NCI-H82 treated with DMSO at 0.1 percent for 48 hours (cell line): ENCODE data around the gene ARHGAP30.
"Not testable (repeated sequence)": the region's sequence is repeated elsewhere in the genome, so short reads cannot be mapped to it uniquely, and the experiment has no call there.

Source experiments
- DNase-seq: peaks from one replicate; lab custom pipeline; 2025; ENCODE audit not compliant: unreplicated experiment; lab: John Stamatoyannopoulos, UW

The ARHGAP30 gene

DNA sequence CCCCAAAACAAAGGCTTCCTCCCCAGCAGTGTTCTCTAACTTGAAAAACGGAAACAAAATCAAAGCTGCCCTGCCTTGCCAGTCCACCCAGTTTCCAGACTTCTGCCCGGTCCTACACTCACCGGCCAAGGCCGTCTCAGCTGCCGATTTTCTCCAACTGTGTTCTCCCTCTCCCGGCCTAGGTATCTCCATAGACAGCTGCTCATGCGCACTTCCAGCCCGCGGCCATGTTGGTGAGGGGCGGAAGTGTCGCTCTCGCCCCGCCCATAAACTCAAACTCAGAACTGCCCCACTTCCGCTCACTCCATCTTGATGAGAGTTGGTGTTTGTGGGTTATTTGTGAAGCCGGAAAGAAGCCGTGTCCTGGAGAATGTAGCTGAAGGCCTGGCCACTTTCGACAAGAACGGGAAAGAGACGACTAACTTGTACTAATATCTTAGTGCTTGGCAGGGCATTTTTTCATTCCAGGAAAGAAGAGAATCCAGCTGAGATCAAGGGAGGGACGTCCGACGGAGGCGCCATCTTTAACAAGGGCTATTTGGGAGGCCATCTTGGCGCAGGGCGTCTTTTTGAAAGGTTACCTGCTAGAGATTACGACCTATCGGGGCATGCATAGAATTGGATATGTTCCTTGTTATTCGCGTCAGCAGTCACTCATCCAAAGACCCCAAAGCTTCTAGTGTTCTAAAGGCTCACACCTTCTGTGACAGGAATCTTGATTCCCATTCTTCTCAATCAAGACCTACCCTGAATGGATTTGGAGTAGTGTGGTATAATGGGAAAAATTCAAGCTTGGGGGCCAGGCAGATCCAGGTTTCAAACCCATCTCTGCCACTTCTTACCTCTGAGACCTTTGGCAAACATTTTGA lies 23.7 kb downstream of the ARHGAP30 start, which contains the start of gene USF1:
USF1 (minus strand) TSS at position 242 of the 869 bp plus-strand sequence. CDS start 2,702 bp downstream, outside the sequence.
- peak; percentile 94 for DNase-seq

- peak; percentile 82 for DNase-seq
These were observed 24.6 kb downstream of the ARHGAP30 start for GRCh38 chr1:161044908-161045735.

GRCh38 chr1:161044535-161044907 lies 25.2 kb downstream of the ARHGAP30 start:
- no peak for DNase-seq

- no peak for DNase-seq
These were observed 30.1 kb downstream of the ARHGAP30 start for GRCh38 chr1:161039546-161039945.

DNA sequence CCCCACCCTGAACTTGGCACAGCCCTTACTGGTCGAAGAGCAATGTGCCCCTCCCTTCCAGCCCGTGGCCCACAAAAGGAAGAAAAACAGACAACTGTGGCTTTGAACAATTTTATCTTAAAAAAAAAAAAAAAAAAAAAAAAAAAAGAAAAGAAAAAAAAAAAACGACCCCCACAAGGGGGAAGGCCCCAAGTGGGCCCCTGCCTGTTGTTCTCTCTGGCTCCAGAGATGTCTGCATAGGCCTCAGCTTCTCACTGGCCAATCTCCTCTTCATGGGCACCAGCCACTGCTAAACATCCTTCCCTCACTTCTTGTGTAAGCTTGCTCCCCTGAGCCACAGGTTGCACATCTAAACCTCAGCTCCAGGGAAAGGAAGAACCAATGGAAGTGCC lies 30.5 kb downstream of the ARHGAP30 start:
- no peak for DNase-seq

GRCh38 chr1:161038523-161039153 lies 31.1 kb downstream of the ARHGAP30 start, which contains the start of gene TSTD1:
Gene TSTD1, minus strand, starts transcription at chr1:161038964. Its CDS starts 75 bp downstream, at chr1:161038889.
- DNase-seq: no peak

DNA sequence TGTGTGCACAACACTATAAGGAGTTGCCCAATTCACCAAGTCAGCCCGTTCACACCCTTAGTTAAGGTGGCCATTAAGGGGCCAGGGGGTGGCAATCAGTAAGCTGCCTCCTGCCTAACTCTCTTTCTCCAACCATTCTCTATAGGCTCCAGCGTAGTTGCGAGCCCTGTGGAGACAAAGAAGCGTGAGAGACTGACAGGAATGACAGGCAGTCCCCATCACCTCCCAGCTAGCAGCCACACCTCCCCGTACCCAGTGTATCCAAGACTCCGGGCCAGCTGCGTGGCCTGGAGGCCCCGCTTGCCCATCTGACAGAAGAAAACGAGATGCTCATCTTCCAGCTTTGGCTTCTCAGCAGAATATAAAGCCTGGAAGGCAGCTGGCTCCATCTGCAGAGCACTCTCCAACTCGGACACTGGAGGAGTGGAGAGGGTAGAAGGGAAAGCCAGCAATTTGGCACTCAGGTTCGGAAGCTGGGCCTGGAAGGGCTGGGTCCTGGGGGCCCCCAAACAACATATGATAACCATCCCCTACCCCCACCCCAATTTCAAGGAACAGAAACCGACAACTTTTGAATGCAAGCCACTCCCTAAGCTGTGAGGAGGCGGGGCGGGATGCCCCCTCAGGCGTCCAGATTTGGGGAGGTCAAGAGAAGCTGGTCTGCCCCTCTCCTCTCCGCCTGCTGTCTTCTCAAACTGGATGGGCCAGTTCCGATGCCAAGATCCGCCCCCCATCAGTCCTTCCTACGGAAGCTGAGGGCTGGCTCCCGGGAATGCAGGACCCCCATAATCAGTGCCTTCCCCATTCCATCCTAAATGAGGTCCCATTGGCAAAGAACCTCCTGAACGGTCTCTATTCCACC lies 31.8 kb downstream of the ARHGAP30 start:
- no peak for DNase-seq

DNA sequence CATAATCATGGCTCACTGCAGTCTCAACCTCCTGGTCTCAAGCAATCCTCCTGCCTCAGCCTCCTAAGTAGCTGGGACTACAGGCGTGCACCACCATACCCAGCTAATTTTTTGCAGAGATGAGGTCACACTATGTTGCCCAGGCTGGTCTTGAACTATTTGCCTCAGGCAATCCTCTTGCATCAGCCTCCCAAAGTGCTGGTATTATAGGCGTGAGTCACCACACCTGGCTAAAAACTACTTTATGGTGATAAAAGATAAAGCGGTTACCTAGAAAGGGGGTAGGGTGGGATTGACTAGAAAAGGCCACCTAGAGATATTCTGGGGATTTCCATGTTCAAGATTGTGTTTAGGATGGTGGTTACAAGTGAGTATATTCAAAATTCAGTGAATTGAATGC lies 35.9 kb downstream of the ARHGAP30 start:
- DNase-seq: no peak

DNA sequence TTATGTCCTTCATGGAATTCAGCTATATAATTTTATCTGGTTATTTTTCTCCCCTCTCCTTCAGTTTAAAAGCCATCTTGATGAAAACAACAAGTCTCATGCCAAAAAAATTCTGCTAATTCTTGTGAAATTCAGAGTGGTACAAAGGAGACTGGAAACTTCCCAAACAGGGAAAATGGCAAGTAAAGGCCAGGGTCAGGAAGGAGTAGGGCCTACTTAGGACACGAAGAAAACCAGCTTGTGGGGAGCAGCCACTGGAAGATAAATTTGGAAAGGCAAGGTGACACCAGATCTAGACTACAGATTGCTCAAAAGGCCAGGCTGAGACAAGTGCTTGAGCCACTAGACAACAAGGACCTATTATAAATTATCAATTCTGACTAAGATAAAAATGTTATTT lies 37.3 kb downstream of the ARHGAP30 start:
- DNase-seq: no peak

DNA sequence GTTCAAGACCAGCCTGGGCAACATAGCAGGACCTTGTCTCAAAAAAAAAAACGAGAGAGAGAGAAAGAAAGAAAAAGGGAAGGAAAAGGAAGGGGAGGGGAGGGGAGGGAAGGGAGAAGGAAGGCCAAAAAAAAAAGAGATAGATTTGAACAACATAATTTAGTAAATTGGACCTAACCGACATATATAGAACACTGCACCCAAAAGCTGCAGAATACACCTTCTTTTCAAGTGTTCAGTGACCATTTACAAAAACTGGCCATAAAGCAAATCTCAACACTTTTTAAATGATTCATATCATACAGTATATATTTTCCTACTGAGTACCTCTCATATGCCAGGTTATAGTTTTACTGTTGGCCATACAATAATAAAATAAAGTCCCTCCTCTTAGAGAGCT lies 37.8 kb downstream of the ARHGAP30 start:
- no peak for DNase-seq

- DNase-seq: not testable (repeated sequence)
These were observed 40.2 kb downstream of the ARHGAP30 start for GRCh38 chr1:161029466-161029865.

DNA sequence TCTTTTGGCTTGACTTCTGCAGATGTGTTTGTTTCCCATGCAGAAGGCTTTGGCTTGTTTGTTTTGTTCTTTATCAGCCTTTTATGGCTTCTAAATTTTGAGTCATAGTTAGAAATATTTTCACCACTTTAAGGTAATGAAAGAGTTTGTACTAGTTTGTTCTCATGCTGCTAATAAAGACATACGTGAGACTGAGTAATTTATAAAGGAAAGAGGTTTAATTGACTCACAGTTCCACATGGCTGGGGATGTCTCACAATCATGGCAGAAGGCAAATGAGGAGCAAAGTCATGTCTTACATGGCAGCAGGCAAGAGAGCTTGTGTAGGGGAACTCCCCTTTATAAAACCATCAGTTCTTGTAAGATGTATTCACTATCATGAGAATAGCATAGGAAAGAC lies 42.7 kb downstream of the ARHGAP30 start:
- not testable (repeated sequence) for DNase-seq

GRCh38 chr1:161022432-161022831 lies 47.3 kb downstream of the ARHGAP30 start:
- not testable (repeated sequence) for DNase-seq

DNA sequence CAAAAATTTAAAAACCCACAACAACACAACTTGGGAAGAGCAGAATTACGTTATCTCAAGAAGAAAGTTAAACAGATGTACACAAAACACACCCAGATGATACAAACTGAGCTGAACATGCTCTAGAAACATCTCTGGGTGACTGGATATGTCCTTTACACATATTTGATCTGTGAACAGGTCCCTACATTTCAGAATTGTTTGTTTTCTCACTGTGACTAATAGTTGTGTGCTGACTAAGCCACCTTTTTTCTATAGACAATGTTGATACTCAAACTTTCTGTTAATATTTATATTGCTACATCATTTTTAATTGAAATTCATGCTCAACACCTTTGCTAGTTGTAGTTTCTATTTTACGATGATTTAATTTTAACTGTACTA lies 47.7 kb downstream of the ARHGAP30 start:
- DNase-seq: no peak

- DNase-seq: peak; percentile 68
These were observed 48.3 kb downstream of the ARHGAP30 start for GRCh38 chr1:161021165-161021969.

DNA sequence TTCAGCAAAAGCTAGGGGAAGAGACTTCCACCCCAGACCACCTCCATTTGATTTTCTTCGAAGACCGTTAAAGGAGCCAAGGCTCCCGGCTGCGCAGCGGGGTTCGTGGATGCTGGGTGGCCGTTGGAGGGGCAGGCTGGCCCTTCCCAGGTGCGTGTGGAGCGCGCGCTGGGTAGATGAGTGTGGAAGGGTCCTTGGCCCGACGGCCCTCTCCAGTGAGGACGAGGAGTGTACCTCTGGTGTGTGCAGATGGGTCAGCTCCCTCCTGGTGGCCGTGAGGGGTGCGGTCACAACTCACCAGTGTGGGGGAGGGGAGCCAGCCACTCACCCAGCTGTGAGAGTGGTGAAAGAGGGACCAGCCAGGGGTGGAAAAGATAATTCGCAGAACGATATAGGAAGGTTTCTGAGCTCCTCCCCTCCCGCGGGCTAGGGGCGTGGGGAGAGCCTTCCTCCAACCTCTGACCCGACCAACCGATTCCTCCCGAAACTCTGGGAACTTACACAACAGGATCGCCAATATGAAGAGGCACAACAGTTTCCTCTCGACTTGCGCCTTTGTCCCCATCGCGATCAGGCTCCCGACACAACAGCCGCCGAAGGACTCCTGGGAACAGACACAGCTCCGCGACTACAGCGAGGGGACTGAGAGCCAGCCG lies 49.1 kb downstream of the ARHGAP30 start, which contains the start of gene F11R:
F11R (minus strand) TSS at position 644 of the 656 bp plus-strand sequence; CDS start at position 565, 79 bp downstream.
- DNase-seq: no peak

GRCh38 chr1:161019751-161020495 lies 49.8 kb downstream of the ARHGAP30 start:
- DNase-seq: no peak

DNA sequence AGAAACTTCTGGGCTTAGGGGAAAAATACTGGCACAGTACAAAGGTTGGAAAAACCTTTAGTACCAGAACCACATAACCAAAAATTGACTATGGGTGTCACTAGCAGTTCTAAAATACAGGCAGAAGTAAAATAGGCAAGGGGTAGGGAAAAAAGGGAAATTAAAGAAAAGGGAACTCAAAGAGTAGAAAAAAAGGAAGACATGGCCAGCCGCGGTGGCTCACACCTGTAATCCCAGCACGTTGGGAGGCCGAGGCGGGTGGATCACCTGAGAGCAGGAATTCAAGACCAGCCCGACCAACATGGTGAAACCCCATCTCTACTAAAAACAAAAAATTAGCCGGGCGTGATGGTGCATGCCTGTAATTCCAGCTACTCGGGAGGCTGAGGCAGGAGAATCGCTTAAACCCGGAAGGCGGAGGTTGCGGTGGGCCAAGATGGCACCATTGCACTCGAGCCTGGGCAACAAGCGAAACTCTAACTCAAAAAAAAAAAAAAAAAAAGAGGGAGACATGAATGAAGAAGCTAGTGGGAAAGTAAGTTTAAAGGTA lies 50.5 kb downstream of the ARHGAP30 start:
- DNase-seq: not testable (repeated sequence)
